ENCODE results near the gene UBALD2. TPM values are rescaled to one million over a fixed set of nuclear protein-coding genes. Genes with fewer than 3 reads are reported as not detected.

Gene UBALD2
- polyA plus RNA-seq, 1 experiment, result 18.1 TPM

DNA sequence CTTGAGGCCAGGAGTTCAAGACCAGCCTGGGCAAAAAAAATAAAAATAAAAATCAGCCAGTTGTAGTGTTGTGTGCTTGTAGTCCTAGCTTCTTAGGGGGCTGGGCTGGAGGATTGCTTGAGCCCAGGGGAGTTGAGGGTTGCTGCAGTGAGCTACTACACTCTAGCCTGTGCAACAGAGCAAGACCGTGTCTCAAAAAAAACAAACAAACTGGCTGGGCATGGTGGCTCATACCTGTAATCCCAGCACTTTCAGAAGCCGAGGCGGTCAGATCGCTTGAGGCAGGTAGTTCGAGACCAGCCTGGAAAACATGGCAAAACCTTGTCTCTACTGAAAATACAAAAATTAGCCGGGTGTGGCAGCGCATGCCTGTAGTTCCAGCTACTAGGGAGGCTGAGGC lies 4.9 kb upstream of the UBALD2 start:
- TF ChIP-seq, protein P1, sequence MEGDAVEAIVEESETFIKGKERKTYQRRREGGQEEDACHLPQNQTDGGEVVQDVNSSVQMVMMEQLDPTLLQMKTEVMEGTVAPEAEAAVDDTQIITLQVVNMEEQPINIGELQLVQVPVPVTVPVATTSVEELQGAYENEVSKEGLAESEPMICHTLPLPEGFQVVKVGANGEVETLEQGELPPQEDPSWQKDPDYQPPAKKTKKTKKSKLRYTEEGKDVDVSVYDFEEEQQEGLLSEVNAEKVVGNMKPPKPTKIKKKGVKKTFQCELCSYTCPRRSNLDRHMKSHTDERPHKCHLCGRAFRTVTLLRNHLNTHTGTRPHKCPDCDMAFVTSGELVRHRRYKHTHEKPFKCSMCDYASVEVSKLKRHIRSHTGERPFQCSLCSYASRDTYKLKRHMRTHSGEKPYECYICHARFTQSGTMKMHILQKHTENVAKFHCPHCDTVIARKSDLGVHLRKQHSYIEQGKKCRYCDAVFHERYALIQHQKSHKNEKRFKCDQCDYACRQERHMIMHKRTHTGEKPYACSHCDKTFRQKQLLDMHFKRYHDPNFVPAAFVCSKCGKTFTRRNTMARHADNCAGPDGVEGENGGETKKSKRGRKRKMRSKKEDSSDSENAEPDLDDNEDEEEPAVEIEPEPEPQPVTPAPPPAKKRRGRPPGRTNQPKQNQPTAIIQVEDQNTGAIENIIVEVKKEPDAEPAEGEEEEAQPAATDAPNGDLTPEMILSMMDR (IDR thresholded peaks at IDR 0.05; ENCODE audit: low read depth, low read length), result no peak
- Histone ChIP-seq H3K9me3 (ENCODE audit: control insufficient read depth, insufficient read depth, low read length) (no peaks in the 10 kb centered on the region), H3K4me3 (ENCODE audit: low read depth, low read length) (no peak overlapping the region), H3K27ac (ENCODE audit: low read depth, low read length) (no peak overlapping the region), H3K27me3 (ENCODE audit: control insufficient read depth, insufficient read depth, low read length) (no peaks in the 10 kb centered on the region)
- ChIA-PET CTCF (no interaction called here), POLR2A (no interaction called here)
- no peak for DNase-seq (ENCODE audit: low read depth, low spot score)

GRCh38 chr17:76260669-76261068 lies 4.5 kb upstream of the UBALD2 start:
- ChIA-PET POLR2A (no interaction called here), CTCF (interaction anchor here (0.7 kb wide), 1 partner anchor 79 kb away, joined by 3 read pairs; no protein-coding TSS in a partner anchor)
- Histone ChIP-seq H3K27ac (ENCODE audit: low read depth, low read length) (no peak overlapping the region), H3K27me3 (ENCODE audit: control insufficient read depth, insufficient read depth, low read length) (no peaks in the 10 kb centered on the region), H3K4me3 (ENCODE audit: low read depth, low read length) (no peak overlapping the region), H3K9me3 (ENCODE audit: control insufficient read depth, insufficient read depth, low read length) (no peaks in the 10 kb centered on the region)
- no peak for DNase-seq (ENCODE audit: low read depth, low spot score)
- TF ChIP-seq, protein P1 (IDR thresholded peaks at IDR 0.05; ENCODE audit: low read depth, low read length), result no peak

DNA sequence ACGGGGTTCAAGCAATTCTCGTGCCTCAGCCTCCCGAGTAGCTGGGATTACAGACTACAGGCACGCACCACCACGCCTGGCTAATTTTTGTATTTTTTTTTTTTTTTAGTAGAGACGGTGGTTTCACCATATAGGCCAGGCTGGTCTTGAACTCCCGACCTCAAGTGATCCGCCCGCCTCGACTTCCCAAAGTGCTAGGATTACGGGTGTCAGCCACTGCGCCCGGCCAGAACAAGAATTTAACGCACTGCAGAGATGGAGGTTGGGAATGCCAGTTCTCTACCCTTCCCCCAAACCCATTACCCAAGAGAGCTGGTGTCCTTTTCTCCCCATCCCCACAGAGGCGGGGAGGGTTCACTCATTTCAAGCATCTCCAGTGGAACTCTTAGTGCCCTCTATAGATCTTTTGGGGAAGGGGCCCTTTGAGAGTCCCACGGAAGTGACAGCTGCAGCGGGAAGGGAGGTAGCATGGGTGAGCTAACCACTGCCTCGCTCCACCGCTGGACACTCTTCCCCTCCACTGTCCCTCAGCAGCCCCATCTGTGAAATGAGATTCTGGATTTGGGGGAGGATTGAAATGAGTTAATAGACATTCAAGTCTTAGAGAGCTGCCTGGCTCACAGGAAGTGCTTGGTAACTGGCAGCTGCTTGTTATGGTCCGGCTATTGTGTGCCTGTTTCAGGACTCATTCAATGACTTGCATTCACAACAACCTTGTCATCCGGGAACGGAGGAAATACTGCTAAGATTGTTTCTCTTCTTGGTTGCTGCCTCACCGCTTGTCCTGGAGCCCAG lies 3.5 kb upstream of the UBALD2 start:
- POLR2A ChIA-PET, result no interaction called here
- H3K4me3 ChIP-seq (ENCODE audit: low read depth, low read length), result no peak overlapping the region
- DNase-seq (ENCODE audit: low read depth, low spot score), result no peak
- no peaks in the 10 kb centered on the region for H3K9me3 ChIP-seq (ENCODE audit: control insufficient read depth, insufficient read depth, low read length)
- H3K27ac ChIP-seq (ENCODE audit: low read depth, low read length), result no peak overlapping the region
- CTCF ChIA-PET, result interaction anchor here (0.5 to 1.5 kb wide), 3 partner anchors 18 to 240 kb away, joined by 3 to 9 read pairs (median 4); no protein-coding TSS in a partner anchor
- H3K27me3 ChIP-seq (ENCODE audit: control insufficient read depth, insufficient read depth, low read length), result no peaks in the 10 kb centered on the region
- TF ChIP-seq, protein P1 (IDR thresholded peaks at IDR 0.05; ENCODE audit: low read depth, low read length), result no peak

- no peak for DNase-seq (ENCODE audit: low read depth, low spot score)
- Histone ChIP-seq H3K9me3 (ENCODE audit: control insufficient read depth, insufficient read depth, low read length) (no peaks in the 10 kb centered on the region), H3K27ac (ENCODE audit: low read depth, low read length) (no peak overlapping the region), H3K27me3 (ENCODE audit: control insufficient read depth, insufficient read depth, low read length) (no peaks in the 10 kb centered on the region), H3K4me3 (ENCODE audit: low read depth, low read length) (no peak overlapping the region)
- TF ChIP-seq, protein P1 (IDR thresholded peaks at IDR 0.05; ENCODE audit: low read depth, low read length), result no peak
- CTCF ChIA-PET, result interaction anchor here (1.5 kb wide), 1 partner anchor 17 kb away, joined by 4 read pairs; no protein-coding TSS in a partner anchor
- POLR2A ChIA-PET, result interaction anchor here (0.6 kb wide), 2 partner anchors 30 to 139 kb away, joined by 3 to 10 read pairs; no protein-coding TSS in a partner anchor
Measured at GRCh38 chr17:76262732-76263344, 2.3 kb upstream of the UBALD2 start.

DNA sequence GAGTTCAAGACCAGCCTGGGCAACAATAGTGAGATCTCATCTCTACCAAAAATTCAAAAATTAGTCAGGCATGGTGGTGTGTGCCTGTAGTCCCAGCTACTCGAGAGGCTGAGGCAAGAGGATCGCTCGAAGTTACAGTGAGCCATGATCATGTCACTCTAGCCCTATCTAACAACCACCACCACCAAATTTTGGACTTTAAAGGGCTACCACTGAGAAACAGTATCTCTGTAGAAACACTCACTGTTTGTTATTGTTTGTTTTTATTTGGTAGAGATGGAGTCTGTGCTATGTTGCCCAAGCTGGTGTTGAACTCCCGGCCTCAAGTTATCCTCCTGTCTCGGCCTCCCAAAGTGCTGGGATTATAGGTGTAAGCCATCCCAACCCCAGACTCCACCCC lies 1.3 kb upstream of the UBALD2 start:
- TF ChIP-seq, protein P1 (IDR thresholded peaks at IDR 0.05; ENCODE audit: low read depth, low read length), result no peak
- DNase-seq (ENCODE audit: low read depth, low spot score), result no peak
- H3K27me3 ChIP-seq (ENCODE audit: control insufficient read depth, insufficient read depth, low read length), result no peaks in the 10 kb centered on the region
- POLR2A ChIA-PET, result interaction anchor here (1.8 kb wide), 1 partner anchor 23 kb away, joined by 8 read pairs; no protein-coding TSS in a partner anchor
- H3K27ac ChIP-seq (ENCODE audit: low read depth, low read length), result peak overlapping the region; percentile 59
- CTCF ChIA-PET, result interaction anchor here (0.8 to 1.3 kb wide), 2 partner anchors 16 to 142 kb away, joined by 3 read pairs; no protein-coding TSS in a partner anchor
- H3K4me3 ChIP-seq (ENCODE audit: low read depth, low read length), result no peak overlapping the region
- H3K9me3 ChIP-seq (ENCODE audit: control insufficient read depth, insufficient read depth, low read length), result no peaks in the 10 kb centered on the region

All from AG04450 (cell line).